T-helper 1 cell (primary cell): ENCODE results near the gene AQP5.

Experiments used
- DNase-seq, 5 donors: peaks; one replicate each; pipeline ENCODE4 v3.0.0-alpha.2; 2012 to 2020

Gene AQP5

DNA sequence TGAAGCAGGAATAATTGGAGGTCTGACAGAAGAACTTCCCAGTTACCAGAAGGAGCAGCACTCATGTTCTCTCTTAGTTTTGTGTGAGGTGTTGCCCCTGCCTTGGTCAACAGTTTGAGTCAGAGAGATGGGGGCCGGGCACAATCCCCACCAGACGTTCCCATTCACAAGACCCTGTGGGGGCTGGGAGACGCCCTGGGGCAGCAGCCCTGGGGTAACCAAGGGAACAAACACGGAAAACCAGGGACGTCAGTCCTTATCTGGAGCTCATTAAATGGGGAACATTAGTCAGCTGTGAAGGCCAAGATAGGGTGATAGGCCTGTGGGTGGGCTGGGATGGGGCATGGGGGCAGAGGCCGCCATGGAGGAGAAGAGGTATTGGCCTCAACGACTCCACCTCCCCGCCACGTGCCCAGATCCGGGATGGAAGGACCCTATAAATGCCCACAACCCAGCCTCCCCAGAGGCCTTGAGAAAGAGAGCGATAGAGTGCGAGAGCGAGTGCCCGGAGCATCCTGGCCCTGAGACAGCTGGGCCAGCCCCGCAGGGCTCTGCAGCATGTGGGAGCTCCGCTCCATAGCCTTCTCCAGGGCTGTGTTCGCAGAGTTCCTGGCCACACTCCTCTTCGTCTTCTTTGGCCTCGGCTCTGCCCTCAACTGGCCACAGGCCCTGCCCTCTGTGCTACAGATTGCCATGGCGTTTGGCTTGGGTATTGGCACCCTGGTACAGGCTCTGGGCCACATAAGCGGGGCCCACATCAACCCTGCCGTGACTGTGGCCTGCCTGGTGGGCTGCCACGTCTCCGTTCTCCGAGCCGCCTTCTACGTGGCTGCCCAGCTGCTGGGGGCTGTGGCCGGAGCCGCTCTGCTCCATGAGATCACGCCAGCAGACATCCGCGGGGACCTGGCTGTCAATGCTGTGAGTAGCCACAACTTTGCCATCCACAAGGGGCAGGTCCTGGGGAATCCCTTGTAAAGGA, 11.1 kb upstream of the AQP5 start, which contains the start of gene AQP2:
AQP2 (plus strand) TSS at position 465 of the 979 bp plus-strand sequence; CDS start at position 559, 94 bp downstream.
- no peak for DNase-seq

DNA sequence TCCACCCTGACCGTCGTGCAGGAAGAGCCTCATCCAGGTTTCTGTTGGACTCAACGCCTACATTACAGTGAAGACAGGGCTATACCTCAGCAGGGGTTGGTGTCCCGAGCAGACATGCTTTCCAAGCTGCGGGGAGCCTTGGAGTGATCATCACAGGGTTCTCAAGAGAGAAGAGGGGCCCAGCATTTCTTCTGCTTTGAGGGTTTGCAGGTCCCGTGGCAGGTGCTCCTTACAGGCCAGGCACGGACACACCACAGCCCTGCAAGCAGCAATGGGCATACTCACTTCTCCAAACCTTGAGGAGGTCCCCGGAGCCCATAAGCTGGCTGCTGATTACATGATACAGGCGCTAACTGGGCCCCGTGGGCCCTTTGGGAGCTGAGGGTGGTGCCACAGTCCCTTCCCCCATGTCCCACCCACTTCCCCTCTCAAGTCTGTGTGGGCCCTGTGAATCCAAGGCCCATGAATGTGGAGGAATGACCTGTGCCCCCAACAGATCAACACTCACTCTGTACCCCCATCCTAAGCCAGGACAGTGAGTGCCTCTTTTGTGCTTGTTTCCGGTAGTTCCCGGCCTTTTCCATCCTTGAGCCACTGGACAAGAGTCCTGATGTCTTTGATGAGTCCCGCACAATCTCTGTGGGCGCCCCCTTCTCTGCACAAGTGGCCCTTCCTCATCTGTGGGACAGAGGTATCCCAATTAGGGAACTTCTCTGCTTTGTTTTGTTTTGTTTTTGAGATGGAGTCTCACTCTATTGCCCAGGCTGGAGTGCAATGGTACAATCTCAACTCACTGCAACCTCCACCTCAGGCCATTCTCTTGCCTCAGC, 10.0 kb upstream of the AQP5 start:
- no peak for DNase-seq

DNA sequence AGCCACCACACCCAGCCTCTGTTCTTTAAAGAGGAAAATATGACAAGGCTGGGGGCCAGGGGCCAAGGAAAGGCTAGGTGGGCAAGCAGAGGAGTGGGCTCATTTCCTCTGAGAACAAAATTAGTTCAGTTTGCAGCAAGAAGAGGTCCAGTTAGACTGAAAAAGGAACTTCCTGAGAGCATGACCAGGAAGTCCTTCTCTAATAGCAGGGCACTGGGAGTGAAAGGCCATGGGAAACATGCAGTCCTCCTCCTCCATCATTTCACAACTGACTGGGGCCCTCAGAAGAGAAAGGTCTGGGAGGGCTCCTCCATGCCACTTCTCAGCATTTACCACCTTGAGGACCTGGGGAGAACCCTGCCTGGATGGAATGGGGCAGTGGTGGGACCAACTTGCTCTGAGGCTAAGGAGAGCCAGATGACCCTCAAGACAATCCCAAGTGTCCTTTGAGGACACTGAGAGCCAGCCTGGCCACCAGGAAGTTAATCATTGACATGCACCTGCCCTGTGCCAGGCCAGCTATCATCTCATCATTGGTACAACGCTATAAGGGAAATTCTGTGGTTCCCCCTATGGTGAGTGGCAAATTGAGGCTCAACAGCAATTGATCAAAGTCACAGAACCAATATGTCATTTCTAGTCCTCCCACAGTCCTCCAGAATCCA, 9.1 kb upstream of the AQP5 start:
- DNase-seq = no peak

DNA sequence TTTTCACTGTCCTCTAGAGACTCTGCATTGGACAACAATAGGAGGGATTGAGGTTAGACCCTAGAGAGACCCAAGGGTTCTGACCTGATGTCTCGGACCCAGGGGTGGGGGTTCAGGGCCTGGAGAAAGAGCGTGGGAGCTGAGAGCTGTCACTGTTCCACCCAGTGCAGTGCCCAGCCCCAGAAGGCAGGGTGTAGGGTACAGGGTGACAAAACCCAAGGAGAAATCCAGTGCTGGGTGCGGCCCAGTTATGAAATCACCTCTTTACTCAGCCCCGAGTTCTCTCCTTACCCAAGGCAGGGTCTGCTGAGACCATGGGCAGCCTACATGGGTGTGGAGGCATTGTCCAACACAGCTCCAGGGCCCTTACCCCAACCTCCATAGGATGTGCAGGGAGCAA, 8.5 kb upstream of the AQP5 start:
- DNase-seq = no peak

DNA sequence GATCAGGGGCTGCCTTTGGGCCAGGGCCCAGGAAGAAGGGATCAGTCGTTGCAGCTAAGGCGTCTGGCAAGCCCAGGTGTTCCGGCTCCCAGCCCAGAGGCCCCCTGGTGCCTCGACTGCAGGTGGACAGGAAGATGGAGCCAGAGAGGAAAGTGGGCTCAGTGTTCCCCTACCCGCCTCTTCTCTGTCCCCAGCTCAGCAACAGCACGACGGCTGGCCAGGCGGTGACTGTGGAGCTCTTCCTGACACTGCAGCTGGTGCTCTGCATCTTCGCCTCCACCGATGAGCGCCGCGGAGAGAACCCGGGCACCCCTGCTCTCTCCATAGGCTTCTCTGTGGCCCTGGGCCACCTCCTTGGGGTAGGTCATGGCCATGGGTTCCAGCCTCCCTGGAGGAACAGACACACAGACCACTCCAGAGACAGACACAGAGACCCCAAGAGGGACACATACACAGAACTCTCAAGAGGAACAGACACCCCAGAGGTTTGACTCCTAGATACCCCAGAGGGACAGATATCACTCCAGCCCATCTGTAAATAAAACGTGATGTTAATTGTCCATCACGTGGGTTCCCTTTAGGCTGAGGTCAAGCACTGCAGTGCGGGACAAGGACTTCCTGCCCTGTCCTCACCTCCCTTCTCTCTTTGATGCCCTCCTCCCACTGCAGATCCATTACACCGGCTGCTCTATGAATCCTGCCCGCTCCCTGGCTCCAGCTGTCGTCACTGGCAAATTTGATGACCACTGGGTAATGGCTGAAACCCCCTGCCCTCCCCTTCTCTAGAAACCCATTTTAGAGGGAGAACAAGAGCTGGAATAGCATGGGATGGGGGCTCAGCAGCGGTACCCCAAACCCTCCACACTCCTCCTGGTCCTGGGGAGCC, 7.5 kb upstream of the AQP5 start:
- DNase-seq = no peak

DNA sequence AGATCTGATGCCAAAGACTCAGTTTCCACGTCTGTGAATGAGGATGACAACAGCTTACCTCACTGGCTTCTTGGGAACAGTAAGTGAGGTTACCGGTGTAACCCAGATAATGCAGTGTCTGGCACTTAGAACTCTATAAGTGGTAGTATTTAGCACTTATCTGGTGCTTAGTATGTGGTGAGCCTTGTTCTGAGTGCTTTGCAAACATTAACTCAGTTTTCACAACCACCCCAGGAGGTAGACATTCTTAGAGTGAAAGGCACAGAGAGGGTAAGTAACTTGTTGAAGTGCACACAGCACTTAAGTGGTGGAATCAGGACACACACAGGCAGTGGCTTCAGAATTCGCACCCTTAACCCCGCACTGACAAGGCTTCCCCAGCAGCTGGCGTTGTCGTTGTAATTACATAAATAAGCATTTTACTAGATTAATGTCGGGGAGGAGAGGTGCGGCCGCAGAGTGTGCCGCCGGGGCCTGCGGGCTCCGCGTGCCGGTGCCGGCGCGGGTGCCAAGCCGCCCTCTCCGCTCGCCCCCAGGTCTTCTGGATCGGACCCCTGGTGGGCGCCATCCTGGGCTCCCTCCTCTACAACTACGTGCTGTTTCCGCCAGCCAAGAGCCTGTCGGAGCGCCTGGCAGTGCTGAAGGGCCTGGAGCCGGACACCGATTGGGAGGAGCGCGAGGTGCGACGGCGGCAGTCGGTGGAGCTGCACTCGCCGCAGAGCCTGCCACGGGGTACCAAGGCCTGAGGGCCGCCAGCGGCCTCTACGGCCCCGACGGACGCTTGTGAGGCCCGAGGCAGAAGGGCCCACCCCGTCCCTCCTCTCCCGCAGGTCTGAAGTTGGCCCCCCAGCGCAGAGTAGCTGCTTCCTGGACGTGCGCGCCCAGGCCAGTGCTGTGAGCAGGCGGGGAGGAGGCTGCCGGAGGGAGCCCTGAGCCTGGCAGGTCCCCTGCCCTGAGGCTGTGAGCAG, 6.5 kb upstream of the AQP5 start:
- no peak for DNase-seq

DNA sequence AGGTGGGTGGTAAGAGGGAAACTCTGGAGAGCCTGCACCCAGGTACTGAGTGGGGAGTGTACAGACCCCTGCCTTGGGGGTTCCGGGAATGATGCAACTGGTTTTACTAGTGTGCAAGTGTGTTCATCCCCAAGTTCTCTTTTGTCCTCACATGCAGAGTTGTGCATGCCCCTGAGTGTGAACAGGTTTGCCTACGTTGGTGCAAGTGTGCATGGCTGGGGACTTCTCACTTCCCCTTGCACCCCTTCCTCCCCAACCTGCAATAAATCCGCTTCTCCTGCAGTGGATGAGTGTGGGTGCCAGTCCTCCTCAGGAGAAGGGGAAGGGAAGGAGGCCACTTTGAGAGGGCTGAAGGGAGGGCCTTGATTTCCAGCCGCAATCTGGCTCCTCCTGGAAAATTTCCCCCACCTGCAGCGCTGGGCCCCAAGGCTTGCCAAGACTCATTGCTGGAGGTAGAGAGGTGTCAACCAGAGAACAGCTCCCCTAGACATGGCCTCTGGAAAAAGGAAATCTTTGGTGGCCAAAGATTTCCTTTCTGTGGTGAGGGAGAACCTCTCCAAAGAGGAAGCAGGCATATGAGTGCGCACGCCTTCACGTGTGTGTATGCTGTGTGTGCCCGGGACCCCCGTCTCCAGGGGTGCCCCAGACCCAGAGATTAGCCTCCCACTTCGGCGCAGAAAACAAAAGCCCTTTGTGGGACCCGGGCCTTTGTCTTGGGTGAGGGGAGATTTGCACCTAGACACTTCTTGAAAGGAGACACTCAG, 5.6 kb upstream of the AQP5 start:
- DNase-seq = no peak

DNA sequence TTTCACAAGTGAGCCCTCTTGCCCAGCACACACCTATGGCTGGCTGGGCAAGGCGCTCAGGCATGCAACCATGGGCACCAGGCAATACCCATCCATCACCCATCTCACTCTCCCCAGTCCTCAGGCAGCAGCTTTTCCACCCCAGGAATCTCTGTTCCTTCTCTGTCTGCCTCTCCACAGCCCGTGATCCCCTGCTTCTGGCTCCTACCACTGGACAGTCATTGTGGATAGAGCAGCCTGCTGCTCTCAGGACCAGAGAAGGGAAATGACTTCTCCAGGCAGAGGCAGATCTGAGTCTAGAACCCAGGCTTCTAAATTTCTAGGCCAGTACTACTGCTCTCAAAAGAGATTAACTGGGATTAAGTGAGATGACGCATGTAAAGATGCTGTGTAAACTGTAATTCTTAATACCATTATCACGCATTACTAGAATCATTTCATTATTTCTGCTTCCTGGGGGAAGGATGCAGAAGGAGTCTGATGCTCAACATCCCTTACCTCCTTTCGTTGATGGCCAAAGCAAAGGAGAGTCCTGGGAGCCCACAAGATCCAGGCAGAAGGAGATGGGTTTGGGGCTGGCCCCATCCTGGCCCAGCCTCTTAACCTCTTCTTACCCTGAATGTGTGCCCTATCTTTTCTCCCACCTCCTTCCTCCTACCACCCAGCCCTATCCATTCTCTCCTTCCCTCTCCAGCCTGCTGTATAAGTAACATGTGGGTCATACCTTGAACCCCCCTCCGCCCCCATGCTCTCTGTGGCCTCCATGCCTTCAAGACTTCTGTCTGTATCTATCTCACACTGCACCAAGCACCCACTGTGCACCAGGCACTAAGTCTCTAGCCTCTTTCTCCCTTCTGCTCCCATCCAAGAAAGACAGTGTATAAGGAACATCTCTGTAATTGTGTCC, 4.8 kb upstream of the AQP5 start:
- DNase-seq = no peak

DNA sequence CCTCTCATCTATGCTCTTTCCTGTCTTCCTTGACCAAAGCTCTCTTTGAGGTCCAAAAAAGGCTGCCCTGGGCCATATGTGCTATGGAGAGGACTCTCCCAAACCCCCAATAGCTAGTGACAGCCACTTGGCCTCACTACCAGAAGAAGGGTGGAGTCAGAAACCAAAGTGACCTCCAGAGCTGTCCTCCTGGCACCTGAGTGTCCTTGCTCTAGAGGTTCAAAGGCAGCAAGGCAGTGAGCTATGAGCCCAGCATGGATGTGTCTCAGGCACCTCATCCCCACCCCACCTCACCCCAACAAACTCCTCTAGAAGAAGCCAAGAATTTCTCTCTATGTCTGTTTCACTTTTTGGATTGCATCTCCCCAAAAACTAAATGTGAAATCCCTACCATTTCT, 4.1 kb upstream of the AQP5 start:
- DNase-seq = no peak

DNA sequence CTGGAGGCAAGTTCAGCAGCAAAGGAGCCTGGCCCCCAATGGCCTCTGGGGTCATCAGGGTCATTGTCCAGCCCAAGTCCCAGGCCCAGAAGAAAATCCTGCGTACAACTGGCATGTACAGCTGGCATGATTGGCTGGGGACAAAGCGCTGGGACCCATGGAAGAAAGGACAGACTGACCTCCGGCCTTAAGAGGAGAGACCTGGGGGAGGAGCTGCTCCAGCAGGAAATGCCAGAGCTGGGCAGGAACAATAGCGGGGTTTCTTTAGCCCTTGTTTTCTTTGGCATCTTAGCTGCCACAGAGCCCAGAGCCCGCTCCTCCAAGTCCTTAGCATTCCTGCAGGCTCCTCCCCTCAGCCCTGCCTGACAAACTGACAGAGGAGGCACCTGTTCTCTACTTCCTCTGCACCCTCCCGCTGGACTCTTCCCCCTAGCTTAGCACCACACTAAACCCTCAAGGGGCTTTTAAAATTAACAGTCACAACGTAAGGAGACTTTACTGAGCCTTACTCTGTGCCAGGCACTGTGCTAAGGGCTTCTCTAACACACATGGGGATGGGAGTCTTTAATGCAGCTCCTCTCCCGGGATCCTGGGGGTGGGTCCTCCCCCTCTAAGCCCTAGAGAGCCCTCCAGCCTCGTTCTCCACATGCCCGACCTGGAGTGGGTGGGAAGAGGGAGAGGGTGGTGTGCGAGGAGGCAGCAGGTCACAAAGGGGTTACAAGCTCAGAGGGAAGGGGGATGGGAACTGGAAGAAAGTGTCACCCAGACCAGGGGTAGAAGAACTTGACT, 1.8 kb upstream of the AQP5 start:
- DNase-seq = no peak

DNA sequence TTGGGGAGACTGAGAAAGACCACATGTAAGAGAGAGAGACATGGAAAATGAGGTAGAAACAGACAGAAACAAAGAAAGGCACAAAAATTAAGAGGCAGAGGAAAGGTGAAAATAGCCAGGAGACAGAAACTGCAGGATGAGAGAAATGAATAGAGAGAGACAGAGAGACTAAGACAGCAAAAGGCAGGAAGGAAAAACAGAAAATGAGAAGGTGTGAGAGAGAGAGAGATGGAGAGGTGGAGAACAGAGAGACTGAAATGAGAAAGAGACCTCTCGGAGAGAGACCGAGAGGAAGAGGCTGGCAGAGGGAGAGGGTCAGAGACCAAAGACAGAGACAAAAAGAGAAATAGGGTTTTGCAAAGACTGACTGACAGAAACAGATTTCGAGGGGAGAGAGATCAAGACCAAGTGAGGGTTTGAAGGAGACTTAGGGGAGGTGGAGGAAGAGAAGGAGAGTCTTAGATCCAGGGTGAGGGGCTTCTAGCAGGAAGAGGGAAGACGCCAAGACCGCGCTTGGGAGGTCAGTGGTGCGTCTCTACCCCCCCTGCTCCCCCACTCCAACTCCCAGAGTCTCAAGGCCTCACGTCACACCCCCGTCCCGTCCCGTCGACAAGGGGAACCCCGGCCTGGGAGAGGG, 1.1 kb upstream of the AQP5 start:
- DNase-seq = no peak

DNA sequence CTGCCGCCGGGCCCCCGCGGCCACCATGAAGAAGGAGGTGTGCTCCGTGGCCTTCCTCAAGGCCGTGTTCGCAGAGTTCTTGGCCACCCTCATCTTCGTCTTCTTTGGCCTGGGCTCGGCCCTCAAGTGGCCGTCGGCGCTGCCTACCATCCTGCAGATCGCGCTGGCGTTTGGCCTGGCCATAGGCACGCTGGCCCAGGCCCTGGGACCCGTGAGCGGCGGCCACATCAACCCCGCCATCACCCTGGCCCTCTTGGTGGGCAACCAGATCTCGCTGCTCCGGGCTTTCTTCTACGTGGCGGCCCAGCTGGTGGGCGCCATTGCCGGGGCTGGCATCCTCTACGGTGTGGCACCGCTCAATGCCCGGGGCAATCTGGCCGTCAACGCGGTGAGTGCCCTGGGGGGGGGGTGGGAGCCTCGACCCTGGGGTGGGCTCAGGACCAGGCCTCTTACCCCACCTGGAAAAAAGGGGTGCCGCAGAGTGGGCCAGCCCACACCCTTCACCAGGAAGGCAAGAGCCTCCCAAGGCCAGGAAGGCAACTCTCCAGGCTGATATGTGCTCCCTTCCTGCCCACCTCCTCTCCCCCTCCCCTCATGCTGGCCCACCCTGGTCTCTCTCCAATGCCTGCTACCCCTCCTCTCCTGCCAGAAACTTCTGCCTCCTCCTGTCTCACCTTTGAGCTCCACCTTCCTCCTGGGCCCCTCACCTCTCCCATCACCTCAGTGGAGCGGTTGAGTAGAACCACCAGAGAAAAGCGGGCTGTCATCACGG, 507 bp downstream of the AQP5 start:
- no peak for DNase-seq

DNA sequence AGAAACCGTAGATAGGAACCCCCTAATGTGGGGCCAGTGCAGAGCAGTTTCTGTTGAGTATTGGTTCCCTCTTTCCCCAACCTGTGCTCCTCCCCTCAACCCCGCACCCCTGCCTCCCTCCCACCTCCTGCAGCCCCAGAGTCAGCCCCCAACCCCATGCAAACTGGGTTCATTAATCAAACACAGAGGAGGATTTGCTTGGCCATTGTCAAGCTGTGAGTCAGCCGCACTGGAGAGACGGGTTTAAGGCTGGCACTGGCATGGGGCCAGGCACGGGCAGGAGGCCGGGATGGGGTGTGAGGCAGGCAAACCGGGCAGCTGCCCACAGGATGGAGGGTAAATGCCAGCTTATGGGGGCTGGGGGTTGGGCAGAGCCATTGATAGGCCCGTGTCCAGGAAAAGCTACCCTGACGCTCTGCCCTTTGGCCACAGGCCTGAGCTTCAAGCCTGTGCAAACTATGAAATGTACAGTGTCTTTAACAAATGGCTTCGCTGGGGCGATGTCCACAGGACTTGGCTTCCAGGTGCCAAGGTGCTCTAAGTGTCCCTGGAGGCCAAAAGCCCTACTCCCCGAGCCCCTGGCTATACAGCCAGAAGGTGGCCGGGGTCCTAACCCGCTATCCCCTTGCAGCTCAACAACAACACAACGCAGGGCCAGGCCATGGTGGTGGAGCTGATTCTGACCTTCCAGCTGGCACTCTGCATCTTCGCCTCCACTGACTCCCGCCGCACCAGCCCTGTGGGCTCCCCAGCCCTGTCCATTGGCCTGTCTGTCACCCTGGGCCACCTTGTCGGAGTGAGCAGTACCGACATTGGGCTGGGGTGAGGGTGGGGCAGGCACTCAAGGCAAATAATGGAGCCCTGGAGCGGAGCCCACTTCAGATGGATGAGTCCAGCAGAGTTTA, 1.4 kb downstream of the AQP5 start:
- DNase-seq = no peak

DNA sequence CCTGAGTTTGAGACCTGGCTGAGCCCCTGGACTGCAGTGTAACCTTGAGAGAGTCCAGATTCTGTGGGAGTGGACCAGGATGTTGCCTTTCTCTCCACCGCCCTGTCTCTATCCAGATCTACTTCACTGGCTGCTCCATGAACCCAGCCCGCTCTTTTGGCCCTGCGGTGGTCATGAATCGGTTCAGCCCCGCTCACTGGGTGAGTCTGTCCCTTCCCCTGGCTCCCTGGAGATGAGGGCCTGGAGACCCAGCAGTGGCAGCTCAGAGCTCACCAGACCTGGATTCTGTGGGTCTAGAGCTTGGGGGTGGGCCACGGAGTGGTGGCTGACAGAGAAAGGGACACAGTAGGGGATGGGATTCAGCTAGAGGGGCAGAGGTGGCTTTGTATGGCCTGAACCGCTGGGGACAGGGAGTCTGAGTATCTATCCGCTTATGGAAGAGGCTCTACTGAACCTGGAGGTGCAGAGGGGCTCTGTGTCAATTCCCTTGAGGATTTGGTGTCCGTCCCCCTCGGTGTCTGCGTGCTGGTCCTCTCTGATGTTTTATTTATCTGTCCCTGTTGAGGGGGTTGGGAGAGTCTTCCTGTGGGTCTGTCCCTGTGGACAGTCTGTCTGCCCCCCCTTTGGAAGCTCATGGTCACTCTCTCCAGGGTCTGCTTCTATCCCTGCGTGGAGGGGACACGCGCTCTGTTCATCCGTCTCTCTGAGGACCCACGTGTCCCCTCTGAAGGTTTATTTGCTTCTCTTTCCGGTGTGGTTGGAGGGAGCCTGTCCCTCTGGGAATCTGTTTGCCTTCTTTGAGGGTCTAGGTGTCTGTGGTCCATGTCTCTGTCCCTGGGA, 2.5 kb downstream of the AQP5 start:
- no peak for DNase-seq
